Thyroid gland (tissue), 4 donors: ENCODE data around the gene TMPRSS6. TPM values are rescaled to one million over a fixed set of nuclear protein-coding genes. Genes with fewer than 3 reads are reported as not detected.

ENCODE experiments used
- DNase-seq, 2 donors: peaks; one replicate each; pipeline ENCODE4 v3.0.0-alpha.2; 2019
- H3K27ac ChIP-seq, 3 donors: fragments of 200-600 bp; sonication (generic); 1 replicate in 2 of 3; 2 replicates in 1 of 3; pipeline ENCODE4 v1.5.1; 2016 to 2019; ENCODE audit warnings: mild to moderate bottlenecking in 1 of 3, moderate library complexity in 1 of 3
- H3K27me3 ChIP-seq: fragments of 200-600 bp; sonication (generic); one replicate; pipeline ENCODE4 v1.5.1; 2019
- H3K36me3 ChIP-seq, 2 donors: fragments of 200-600 bp; sonication (generic); one replicate each; pipeline ENCODE4 v1.5.1; 2016 to 2019
- H3K4me1 ChIP-seq, 2 donors: fragments of 200-600 bp; sonication (generic); one replicate each; pipeline ENCODE4 v1.5.1; 2017 to 2019
- H3K4me3 ChIP-seq, 3 donors: fragments of 200-600 bp; sonication (generic); replicated peaks in 1 of 3; 1 replicate in 2 of 3; 2 replicates in 1 of 3; pipeline ENCODE4 v1.5.1; 2016; ENCODE audit warnings: mild to moderate bottlenecking in 1 of 3
- H3K9me3 ChIP-seq: fragments of 200-600 bp; sonication (generic); one replicate; pipeline ENCODE4 v1.5.1; 2017
- CTCF ChIP-seq, 6 experiments: fragments of 200-600 bp in 3 of 6; fragments of 450-650 bp in 3 of 6; sonication (generic) in 3 of 6; IDR thresholded peaks; one replicate each; pipeline ENCODE4 v1.5.1; 2016 to 2019; ENCODE audit warnings: antibody characterized with exemption in 6 of 6, mild to moderate bottlenecking in 2 of 6, inconsistent platforms in 1 of 6, moderate library complexity in 1 of 6
- POLR2A ChIP-seq, 2 donors: fragments of 450-650 bp; IDR thresholded peaks; one replicate each; pipeline ENCODE4 v1.6.1; 2017; ENCODE audit warnings: antibody characterized with exemption in 2 of 2, mild to moderate bottlenecking in 2 of 2, moderate library complexity in 1 of 2
- WGBS, 2 donors: methylation state at CpG; one replicate each; pipeline ENCODE4 v1.1.5; 2017; 5-methylcytosine and 5-hydroxymethylcytosine counted together
- intact Hi-C: fragments of 100-400 bp; cut with DNase I; formaldehyde crosslinking; loops from one replicate; pipeline ENCODE4 v1.15.1; 2023
- total RNA-seq, 4 donors: library from RNA; depleted of rRNA; stranded (reverse); fragments of >200 nt; gene quantifications; one replicate each; pipeline ENCODE4 v1.2.3, GENCODE V29; 2016

Gene TMPRSS6
- total RNA-seq, 4 donors from 2014 or later = 0.50 TPM; not detected in 3

GRCh38 chr22:37070744-37071143 is 38.8 kb downstream of the TMPRSS6 start:
- no peaks in the 10 kb centered on the region for H3K4me1 ChIP-seq
- H3K36me3 ChIP-seq = no peaks in the 10 kb centered on the region
- TF ChIP-seq CTCF (IDR thresholded peaks at IDR 0.05) (no peak), POLR2A (IDR thresholded peaks at IDR 0.05) (no peak)
- no peak for DNase-seq
- no peak overlapping the region for H3K27ac ChIP-seq
- 41 to 45% methylated on average over 4 to 9 of the region's 9 CpGs for WGBS, 2 donors
- no peaks in the 10 kb centered on the region for H3K27me3 ChIP-seq
- intact Hi-C loops = no loop called here
- no peaks in the 10 kb centered on the region for H3K9me3 ChIP-seq
- no peak overlapping the region for H3K4me3 ChIP-seq

- Histone ChIP-seq H3K36me3 (no peaks in the 10 kb centered on the region), H3K4me3 (no peak overlapping the region), H3K9me3 (no peaks in the 10 kb centered on the region), H3K4me1 (no peaks in the 10 kb centered on the region), H3K27ac (no peak overlapping the region), H3K27me3 (no peaks in the 10 kb centered on the region)
- TF ChIP-seq POLR2A (IDR thresholded peaks at IDR 0.05) = no peak
- no peak for TF ChIP-seq CTCF (IDR thresholded peaks at IDR 0.05)
- DNase-seq = no peak
- 66 to 75% methylated on average over 7 to 8 of the region's 8 CpGs for WGBS, 2 donors
- intact Hi-C loops = no loop called here
Measured at GRCh38 chr22:37070334-37070733, 39.2 kb downstream of the TMPRSS6 start.

GRCh38 chr22:37069719-37070118 is 39.8 kb downstream of the TMPRSS6 start:
- intact Hi-C loops = no loop called here
- no peak for TF ChIP-seq POLR2A (IDR thresholded peaks at IDR 0.05)
- no peak for TF ChIP-seq CTCF (IDR thresholded peaks at IDR 0.05)
- DNase-seq = no peak
- no peaks in the 10 kb centered on the region for H3K27me3 ChIP-seq
- H3K9me3 ChIP-seq = no peaks in the 10 kb centered on the region
- H3K4me1 ChIP-seq = no peaks in the 10 kb centered on the region
- no peak overlapping the region for H3K4me3 ChIP-seq
- H3K36me3 ChIP-seq = no peaks in the 10 kb centered on the region
- WGBS, 2 donors = 81 to 100% methylated on average over 1 to 9 of the region's 9 CpGs
- no peak overlapping the region for H3K27ac ChIP-seq

- no peaks in the 10 kb centered on the region for H3K27me3 ChIP-seq
- no peaks in the 10 kb centered on the region for H3K9me3 ChIP-seq
- 35 to 55% methylated on average over 8 to 10 of the region's 11 CpGs for WGBS, 2 donors
- no peak overlapping the region for H3K27ac ChIP-seq
- no peak overlapping the region for H3K4me3 ChIP-seq
- no peaks in the 10 kb centered on the region for H3K36me3 ChIP-seq
- H3K4me1 ChIP-seq = no peaks in the 10 kb centered on the region
- no peak for DNase-seq
- intact Hi-C loops = no loop called here
- no peak for TF ChIP-seq POLR2A (IDR thresholded peaks at IDR 0.05)
- TF ChIP-seq CTCF (IDR thresholded peaks at IDR 0.05) = no peak
Measured at GRCh38 chr22:37069319-37069718, 40.2 kb downstream of the TMPRSS6 start.

- H3K4me1 ChIP-seq = no peaks in the 10 kb centered on the region
- 0 to 5% methylated on average over 8 to 19 of the region's 36 CpGs for WGBS, 2 donors
- no peaks in the 10 kb centered on the region for H3K9me3 ChIP-seq
- H3K36me3 ChIP-seq = no peaks in the 10 kb centered on the region
- H3K27ac ChIP-seq = no peak overlapping the region
- intact Hi-C loops = no loop called here
- H3K27me3 ChIP-seq = no peaks in the 10 kb centered on the region
- TF ChIP-seq POLR2A (IDR thresholded peaks at IDR 0.05) (no peak), CTCF (IDR thresholded peaks at IDR 0.05) (no peak)
- DNase-seq = no peak
- no peak overlapping the region for H3K4me3 ChIP-seq
Measured at GRCh38 chr22:37068859-37069258, 40.7 kb downstream of the TMPRSS6 start.
